ENCODE results near the gene MAP3K20. TPM values are rescaled to one million over a fixed set of nuclear protein-coding genes. Genes with fewer than 3 reads are reported as not detected.
"Not testable (repeated sequence)": the region's sequence is repeated elsewhere in the genome, so short reads cannot be mapped to it uniquely, and the experiment has no call there.

Gene MAP3K20
- total RNA-seq, 4 donors from 2014 or later = 33.0 to 56.1 (median 44.4) TPM

- no peak for TF ChIP-seq CTCF (IDR thresholded peaks at IDR 0.05)
- ATAC-seq (ENCODE audit: low FRiP score) (no peak), DNase-seq (ENCODE audit: low spot score) (no peak)
Measured at GRCh38 chr2:173252581-173252980, 176.9 kb downstream of the MAP3K20 start.

- DNase-seq (ENCODE audit: low spot score) = no peak
- ATAC-seq (ENCODE audit: low FRiP score) = no peak
- TF ChIP-seq CTCF (IDR thresholded peaks at IDR 0.05) = no peak
Measured at GRCh38 chr2:173254659-173255058, 179.0 kb downstream of the MAP3K20 start.

DNA sequence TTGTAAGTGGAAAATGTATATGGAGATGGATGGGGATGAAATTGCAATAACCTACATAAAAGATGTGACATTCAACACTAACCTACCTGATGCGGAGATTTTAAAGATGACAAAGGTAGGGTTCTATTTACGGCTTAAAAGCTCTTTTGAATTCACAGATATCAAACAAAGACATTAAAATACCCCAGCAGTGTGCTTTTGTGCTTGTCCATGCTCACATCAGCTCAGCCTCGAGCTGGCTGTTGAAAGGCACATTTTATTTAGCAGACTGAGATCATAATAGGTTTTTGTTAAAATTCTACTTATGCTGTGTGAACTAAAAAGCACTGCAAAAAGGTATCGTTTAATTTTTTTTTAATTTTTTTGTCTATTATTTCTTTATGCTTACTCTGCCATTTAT, 183.1 kb downstream of the MAP3K20 start:
- TF ChIP-seq CTCF (IDR thresholded peaks at IDR 0.05) = no peak
- DNase-seq (ENCODE audit: low spot score) = no peak
- no peak for ATAC-seq (ENCODE audit: low FRiP score)

- not testable (repeated sequence) for ATAC-seq (ENCODE audit: low FRiP score); DNase-seq (ENCODE audit: low spot score)
Measured at GRCh38 chr2:173262356-173262755, 186.7 kb downstream of the MAP3K20 start.

- no peak for TF ChIP-seq CTCF (IDR thresholded peaks at IDR 0.05)
- DNase-seq (ENCODE audit: low spot score) (no peak), ATAC-seq (ENCODE audit: low FRiP score) (no peak)
Measured at GRCh38 chr2:173264151-173264550, 188.5 kb downstream of the MAP3K20 start.

GRCh38 chr2:173264603-173265366, 189.1 kb downstream of the MAP3K20 start:
- DNase-seq (ENCODE audit: low spot score) = no peak
- no peak for TF ChIP-seq CTCF (IDR thresholded peaks at IDR 0.05)
- no peak for ATAC-seq (ENCODE audit: low FRiP score)

- ATAC-seq (ENCODE audit: low FRiP score) = no peak
- no peak for TF ChIP-seq CTCF (IDR thresholded peaks at IDR 0.05)
- no peak for DNase-seq (ENCODE audit: low spot score)
Measured at GRCh38 chr2:173271135-173271534, 195.5 kb downstream of the MAP3K20 start.
